GM12878 (cell line): ENCODE results near the gene SPATC1L. TPM values are rescaled to one million over a fixed set of nuclear protein-coding genes. Genes with fewer than 3 reads are reported as not detected.

Source experiments
- ATAC-seq: fragments of 200-7000 bp; cut with Tn5 transposase; 3 replicates; pipeline ENCODE4 v1.9.1; 2020; ENCODE audit warnings: mild to moderate bottlenecking, moderate library complexity
- BruUV-seq: library from RNA; stranded (reverse); fragments of 400-500 nt; replicated peaks from 2 replicates; lab custom pipeline; 2021; lab: Mats Ljungman, UMichigan
- CTCF ChIA-PET: fragments of 300-600 bp; sonication (Branson Sonifier 250); formaldehyde crosslinking; extraction: SDS; loops from one replicate; lab custom pipeline; 2021; ENCODE audit warnings: inconsistent platforms; lab: Yijun Ruan, JAX
- POLR2A ChIA-PET: fragments of 350-600 bp; formaldehyde crosslinking; extraction: SDS; loops from one replicate; lab custom pipeline; 2021; ENCODE audit warnings: inconsistent platforms; lab: Charles Lee
- RAD21 ChIA-PET: fragments of 300-600 bp; sonication (Branson Sonifier 250); formaldehyde crosslinking; loops from one replicate; lab custom pipeline; 2023; ENCODE audit warnings: antibody characterized with exemption; ENCODE audit not compliant: unreplicated experiment; lab: Charles Lee
- SMC1A ChIA-PET: fragments of 300-600 bp; sonication (Branson Sonifier 250); formaldehyde crosslinking; loops from one replicate; lab custom pipeline; 2023; ENCODE audit not compliant: unreplicated experiment, uncharacterized antibody; lab: Charles Lee
- DNase-seq: peaks from one replicate; pipeline ENCODE4 v3.0.0-alpha.2; 2011; ENCODE audit warnings: low read depth, low spot score
- FAIRE-seq: peaks from 3 replicates; lab custom pipeline; 2011; peaks lifted over from hg19 to GRCh38; lab: Jason Lieb, UNC
- H2AFZ ChIP-seq: 2 replicates; pipeline ENCODE4 v1.6.0; 2011; ENCODE audit warnings: low read depth, low read length, control low read depth; ENCODE audit not compliant: control insufficient read depth
- H3K27ac ChIP-seq: 2 replicates; pipeline ENCODE4 v1.5.1; 2011; ENCODE audit warnings: control low read depth; ENCODE audit not compliant: control insufficient read depth, insufficient read depth
- H3K27me3 ChIP-seq, 2 experiments: replicated peaks in 1 of 2; 2 replicates each; pipeline versions ENCODE4 v1.6.0 to v1.6.1; 2011; ENCODE audit warnings: low read length in 1 of 2; ENCODE audit not compliant: control insufficient read depth in 2 of 2, insufficient read depth in 2 of 2
- H3K36me3 ChIP-seq, 2 experiments: 2 replicates each; pipeline ENCODE4 v1.5.1; 2011; ENCODE audit warnings: low read length in 1 of 2; ENCODE audit not compliant: control insufficient read depth in 2 of 2, insufficient read depth in 2 of 2
- H3K4me1 ChIP-seq: 2 replicates; pipeline ENCODE4 v1.6.1; 2011; ENCODE audit warnings: mild to moderate bottlenecking, low read length, moderate library complexity, mixed read lengths; ENCODE audit not compliant: control insufficient read depth, insufficient read depth
- H3K4me2 ChIP-seq: 2 replicates; pipeline ENCODE4 v1.6.0; 2011; ENCODE audit warnings: control low read depth; ENCODE audit not compliant: control insufficient read depth, insufficient read depth
- H3K4me3 ChIP-seq: fragments of 200-600 bp; sonication (generic); 2 replicates; pipeline ENCODE4 v1.5.1; 2016
- H3K79me2 ChIP-seq: 2 replicates; pipeline ENCODE4 v1.6.0; 2011; ENCODE audit warnings: low read length; ENCODE audit not compliant: control insufficient read depth, insufficient read depth
- H3K9ac ChIP-seq: 2 replicates; pipeline ENCODE4 v1.8.0; 2011; ENCODE audit warnings: low read length, control low read depth, mixed read lengths; ENCODE audit not compliant: control insufficient read depth, insufficient read depth
- H3K9me3 ChIP-seq: replicated peaks from 3 replicates; pipeline ENCODE4 v1.5.1; 2011; ENCODE audit warnings: mild to moderate bottlenecking, low read length; ENCODE audit not compliant: control insufficient read depth, insufficient read depth
- H4K20me1 ChIP-seq: 2 replicates; pipeline ENCODE4 v1.6.0; 2011; ENCODE audit not compliant: control insufficient read depth, insufficient read depth
- E2F8 ChIP-seq: fragments of 450-650 bp; IDR thresholded peaks from 2 replicates; pipeline ENCODE4 v1.6.1; 2018; ENCODE audit warnings: mild to moderate bottlenecking, low read depth, moderate library complexity; ENCODE audit not compliant: partially characterized antibody
- EGR1 ChIP-seq, 2 experiments: IDR thresholded peaks; 1 replicate in 1 of 2; 2 replicates in 1 of 2; pipeline ENCODE4 v1.6.1; 2011 to 2012; ENCODE audit warnings: low read depth in 2 of 2, low read length in 2 of 2, borderline replicate concordance in 1 of 2, mild to moderate bottlenecking in 1 of 2, moderate library complexity in 1 of 2
- EP300 ChIP-seq, 2 experiments: fragments of 150-350 bp in 1 of 2; IDR thresholded peaks; 2 replicates each; pipeline ENCODE4 v1.6.1; 2011 to 2012; ENCODE audit warnings: low read depth in 2 of 2, low read length in 2 of 2, borderline replicate concordance in 1 of 2, improper control_type of control experiment in 1 of 2, inconsistent platforms in 1 of 2; ENCODE audit not compliant: control insufficient read depth in 1 of 2
- ESRRA ChIP-seq: IDR thresholded peaks from 2 replicates; pipeline ENCODE4 v1.6.1; 2012; ENCODE audit warnings: mild to moderate bottlenecking, low read length, improper control_type of control experiment
- EZH2 ChIP-seq: IDR thresholded peaks from 2 replicates; pipeline ENCODE4 v1.6.1; 2012; ENCODE audit warnings: low read depth, mild to moderate bottlenecking, control low read depth, inconsistent platforms, low read length, borderline replicate concordance; ENCODE audit not compliant: control insufficient read depth
- MTA3 ChIP-seq: IDR thresholded peaks from 2 replicates; pipeline ENCODE4 v1.6.1; 2012; ENCODE audit warnings: low read length, inconsistent platforms, borderline replicate concordance
- NFIC ChIP-seq: IDR thresholded peaks from 2 replicates; pipeline ENCODE4 v1.6.1; 2012; ENCODE audit warnings: low read depth, mild to moderate bottlenecking, inconsistent platforms, low read length, moderate library complexity
- NFYA ChIP-seq: IDR thresholded peaks from 2 replicates; pipeline ENCODE4 v1.6.1; 2011; ENCODE audit warnings: low read depth, mild to moderate bottlenecking, low read length, improper control_type of control experiment, borderline replicate concordance
- NRF1 ChIP-seq: conservative IDR thresholded peaks from 2 replicates; pipeline ENCODE4 v1.6.1; 2011; ENCODE audit warnings: mild to moderate bottlenecking, low read depth, low read length, improper control_type of control experiment
- RFX5 ChIP-seq: IDR thresholded peaks from 2 replicates; pipeline ENCODE4 v1.6.1; 2011; ENCODE audit warnings: low read depth, low read length, improper control_type of control experiment
- SP1 ChIP-seq: IDR thresholded peaks from one replicate; pipeline ENCODE4 v1.6.1; 2011; ENCODE audit warnings: low read depth, low read length
- SREBF2 ChIP-seq: IDR thresholded peaks from 2 replicates; pipeline ENCODE4 v1.6.1; 2012; ENCODE audit warnings: mild to moderate bottlenecking, low read length
- SRF ChIP-seq, 2 experiments: IDR thresholded peaks; 2 replicates each; pipeline ENCODE4 v1.6.1; 2011; ENCODE audit warnings: low read depth in 2 of 2, low read length in 2 of 2, mild to moderate bottlenecking in 1 of 2, moderate library complexity in 1 of 2
- ZNF622 ChIP-seq: fragments of 450-650 bp; IDR thresholded peaks from 2 replicates; pipeline ENCODE4 v1.6.1; 2017; ENCODE audit warnings: mild to moderate bottlenecking, inconsistent platforms
- whole genome bisulfite sequencing: methylation state at CpG from one replicate; pipeline ENCODE4 v1.1.6; 2016; ENCODE audit warnings: low lambda C conversion rate; ENCODE audit not compliant: insufficient replicate concordance, insufficient coverage; ENCODE audit errors: missing lambda C conversion rate; 5-methylcytosine and 5-hydroxymethylcytosine counted together
- in situ Hi-C: fragments of 300-500 bp; cut with MboI; formaldehyde crosslinking; loops from 9 replicates; pipeline ENCODE4 v1.14.3; 2018; ENCODE audit warnings: mixed read lengths
- intact Hi-C: fragments of 100-400 bp; cut with micrococcal nuclease; formaldehyde crosslinking; loops from one replicate; pipeline ENCODE4 v1.14.2; 2022; ENCODE audit not compliant: unreplicated experiment
- polyA plus RNA-seq, 11 experiments: library from polyadenylated mRNA; depleted of rRNA in 4 of 11; unstranded in 6 of 11; stranded (reverse) in 5 of 11; fragments of >200 nt; fragmentation: Nextera tagmentation in 4 of 11; fragmentation: Illumina TruSeq in 1 of 11; extraction: Ambion mirVana in 4 of 11; extraction: Trizol in 1 of 11; gene quantifications; 1 replicate in 1 of 11; 2 replicates in 10 of 11; pipeline versions ENCODE4 v1.2.1 to v1.2.3, GENCODE V29; 2011 to 2016; ENCODE audit warnings: inconsistent platforms in 2 of 11, missing spikeins in 2 of 11, low read depth in 1 of 11
- total RNA-seq, 4 experiments: library from RNA; depleted of rRNA in 3 of 4; stranded (reverse); fragments of >200 nt in 3 of 4; fragmentation: Illumina TruSeq in 1 of 4; extraction: Trizol in 1 of 4; gene quantifications; 2 replicates each; pipeline versions ENCODE4 v1.2.1 to v1.2.3, GENCODE V29; 2013 to 2021
- TF ChIP-seq, protein P1 (sequence below): IDR thresholded peaks from 2 replicates; pipeline ENCODE4 v1.6.1; 2012; ENCODE audit warnings: low read depth, low read length, improper control_type of control experiment
- TF ChIP-seq, protein P2 (sequence below): IDR thresholded peaks from 2 replicates; pipeline ENCODE4 v1.6.1; 2012; ENCODE audit warnings: low read depth, low read length, improper control_type of control experiment
- TF ChIP-seq, protein P3 (sequence below): IDR thresholded peaks from 2 replicates; pipeline ENCODE4 v1.6.1; 2012; ENCODE audit warnings: low read length, inconsistent platforms

Gene SPATC1L
- total and polyA plus RNA-seq, 10 of the 15 experiments (the other 5 are each of a cell fraction or from before 2014, with no cell fraction given) = 1.4 to 16.0 (median 7.0) TPM; not detected in 2

DNA sequence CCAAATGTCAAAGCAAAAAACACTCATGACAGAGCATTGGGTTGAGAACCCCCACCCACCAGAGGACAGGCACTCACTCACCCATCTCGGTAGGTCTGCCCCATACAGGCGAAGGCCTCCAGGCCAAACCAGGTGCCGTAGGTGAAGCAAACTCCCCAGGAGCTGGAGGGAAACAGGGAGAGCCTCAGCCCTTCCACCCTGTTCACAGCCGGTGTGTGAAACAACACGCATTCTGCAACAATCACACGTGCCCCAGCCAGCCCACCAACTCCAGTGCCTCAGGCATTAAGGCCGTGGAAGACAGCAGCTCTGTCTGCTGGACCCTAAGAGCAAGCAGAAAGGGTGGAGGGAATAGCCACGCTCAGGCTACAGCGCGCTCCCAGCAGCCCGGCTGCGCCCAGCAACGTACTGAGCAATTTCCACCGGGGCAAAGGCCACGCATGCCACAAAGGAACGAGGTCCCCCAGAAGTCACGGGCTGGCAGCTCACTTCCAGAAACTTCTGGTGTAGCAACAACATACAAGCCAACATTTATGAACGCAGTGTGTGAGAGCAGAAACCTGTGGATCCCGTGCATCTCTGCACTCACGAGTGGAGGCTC lies 11.4 kb upstream of the SPATC1L start:
- 85% methylated on average over 20 of the region's 20 CpGs for WGBS
- H3K36me3 ChIP-seq = peaks cover 11 to 21% of the 10 kb centered on the region in 2 experiments
- H3K9ac ChIP-seq = no peak overlapping the region
- BruUV-seq = no TSS peak
- no peak overlapping the region for H3K27ac ChIP-seq
- FAIRE-seq (no peak), DNase-seq (no peak), ATAC-seq (no peak)
- ChIA-PET POLR2A (no interaction called here), SMC1A (interaction anchor here (0.5 kb wide), 1 partner anchor 51 kb away, joined by 3 read pairs; no protein-coding TSS in a partner anchor), RAD21 (no interaction called here), CTCF (no interaction called here)
- H4K20me1 ChIP-seq = no peaks in the 10 kb centered on the region
- no peak overlapping the region for H2AFZ ChIP-seq
- no peak overlapping the region for H3K4me2 ChIP-seq
- H3K4me3 ChIP-seq = no peak overlapping the region
- no peaks in the 10 kb centered on the region for H3K27me3 ChIP-seq
- no peaks in the 10 kb centered on the region for H3K4me1 ChIP-seq
- in situ Hi-C loops = no loop called here
- H3K9me3 ChIP-seq = no peaks in the 10 kb centered on the region
- intact Hi-C loops = no loop called here
- H3K79me2 ChIP-seq = no peaks in the 10 kb centered on the region
- no peak for TF ChIP-seq SP1
- no peak for TF ChIP-seq EZH2
- no peak for TF ChIP-seq ESRRA
- no peak for TF ChIP-seq NFIC
- no peak for TF ChIP-seq MTA3
- TF ChIP-seq NRF1 = no peak
- TF ChIP-seq EP300 (IDR thresholded peaks at IDR 0.05; ENCODE audit: borderline replicate concordance in 1 of 2, control insufficient read depth in 1 of 2, low read depth in 2 of 2, low read length in 2 of 2) = no peak
- TF ChIP-seq, protein P1, sequence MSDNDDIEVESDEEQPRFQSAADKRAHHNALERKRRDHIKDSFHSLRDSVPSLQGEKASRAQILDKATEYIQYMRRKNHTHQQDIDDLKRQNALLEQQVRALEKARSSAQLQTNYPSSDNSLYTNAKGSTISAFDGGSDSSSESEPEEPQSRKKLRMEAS = no peak
- TF ChIP-seq, protein P2, sequence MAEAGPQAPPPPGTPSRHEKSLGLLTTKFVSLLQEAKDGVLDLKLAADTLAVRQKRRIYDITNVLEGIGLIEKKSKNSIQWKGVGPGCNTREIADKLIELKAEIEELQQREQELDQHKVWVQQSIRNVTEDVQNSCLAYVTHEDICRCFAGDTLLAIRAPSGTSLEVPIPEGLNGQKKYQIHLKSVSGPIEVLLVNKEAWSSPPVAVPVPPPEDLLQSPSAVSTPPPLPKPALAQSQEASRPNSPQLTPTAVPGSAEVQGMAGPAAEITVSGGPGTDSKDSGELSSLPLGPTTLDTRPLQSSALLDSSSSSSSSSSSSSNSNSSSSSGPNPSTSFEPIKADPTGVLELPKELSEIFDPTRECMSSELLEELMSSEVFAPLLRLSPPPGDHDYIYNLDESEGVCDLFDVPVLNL = no peak
- no peak for TF ChIP-seq NFYA
- TF ChIP-seq, protein P3, sequence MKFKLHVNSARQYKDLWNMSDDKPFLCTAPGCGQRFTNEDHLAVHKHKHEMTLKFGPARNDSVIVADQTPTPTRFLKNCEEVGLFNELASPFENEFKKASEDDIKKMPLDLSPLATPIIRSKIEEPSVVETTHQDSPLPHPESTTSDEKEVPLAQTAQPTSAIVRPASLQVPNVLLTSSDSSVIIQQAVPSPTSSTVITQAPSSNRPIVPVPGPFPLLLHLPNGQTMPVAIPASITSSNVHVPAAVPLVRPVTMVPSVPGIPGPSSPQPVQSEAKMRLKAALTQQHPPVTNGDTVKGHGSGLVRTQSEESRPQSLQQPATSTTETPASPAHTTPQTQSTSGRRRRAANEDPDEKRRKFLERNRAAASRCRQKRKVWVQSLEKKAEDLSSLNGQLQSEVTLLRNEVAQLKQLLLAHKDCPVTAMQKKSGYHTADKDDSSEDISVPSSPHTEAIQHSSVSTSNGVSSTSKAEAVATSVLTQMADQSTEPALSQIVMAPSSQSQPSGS = no peak
- no peak for TF ChIP-seq EGR1 (IDR thresholded peaks at IDR 0.05; ENCODE audit: borderline replicate concordance in 1 of 2, low read depth in 2 of 2, low read length in 2 of 2)
- TF ChIP-seq SRF (IDR thresholded peaks at IDR 0.05; ENCODE audit: low read depth in 2 of 2, low read length in 2 of 2) = no peak
- no peak for TF ChIP-seq RFX5
- no peak for TF ChIP-seq SREBF2
- TF ChIP-seq ZNF622 = no peak
- TF ChIP-seq E2F8 = no peak
